Fibroblast of the aortic adventitia (primary cell): Measurements from ENCODE around the gene KCNQ5. TPM values are rescaled to one million over a fixed set of nuclear protein-coding genes. Genes with fewer than 3 reads are reported as not detected.

ENCODE experiments used
- DNase-seq: peaks from one replicate; pipeline ENCODE4 v3.0.0-alpha.2; 2010; ENCODE audit warnings: low read depth
- H3K4me3 ChIP-seq: 2 replicates; pipeline ENCODE4 v1.5.1; 2011; ENCODE audit warnings: low read depth, mild to moderate bottlenecking, control low read depth, low read length, moderate library complexity
- total RNA-seq: library from RNA; depleted of rRNA; stranded (reverse); fragments of >200 nt; gene quantifications from 2 replicates; pipeline ENCODE4 v1.2.3, GENCODE V29; 2012; ENCODE audit warnings: low replicate concordance
- TF ChIP-seq, protein P1 (sequence below): IDR thresholded peaks from 2 replicates; pipeline ENCODE4 v1.5.1; 2011; ENCODE audit warnings: mild to moderate bottlenecking, low read length, control low read depth, inconsistent platforms; ENCODE audit not compliant: insufficient read depth

KCNQ5 gene
- total RNA-seq, 1 donor, result 9.4 TPM

GRCh38 chr6:73027691-73028090, 405.8 kb downstream of the KCNQ5 start:
- DNase-seq, result no peak
- no peak overlapping the region for H3K4me3 ChIP-seq
- TF ChIP-seq, protein P1, sequence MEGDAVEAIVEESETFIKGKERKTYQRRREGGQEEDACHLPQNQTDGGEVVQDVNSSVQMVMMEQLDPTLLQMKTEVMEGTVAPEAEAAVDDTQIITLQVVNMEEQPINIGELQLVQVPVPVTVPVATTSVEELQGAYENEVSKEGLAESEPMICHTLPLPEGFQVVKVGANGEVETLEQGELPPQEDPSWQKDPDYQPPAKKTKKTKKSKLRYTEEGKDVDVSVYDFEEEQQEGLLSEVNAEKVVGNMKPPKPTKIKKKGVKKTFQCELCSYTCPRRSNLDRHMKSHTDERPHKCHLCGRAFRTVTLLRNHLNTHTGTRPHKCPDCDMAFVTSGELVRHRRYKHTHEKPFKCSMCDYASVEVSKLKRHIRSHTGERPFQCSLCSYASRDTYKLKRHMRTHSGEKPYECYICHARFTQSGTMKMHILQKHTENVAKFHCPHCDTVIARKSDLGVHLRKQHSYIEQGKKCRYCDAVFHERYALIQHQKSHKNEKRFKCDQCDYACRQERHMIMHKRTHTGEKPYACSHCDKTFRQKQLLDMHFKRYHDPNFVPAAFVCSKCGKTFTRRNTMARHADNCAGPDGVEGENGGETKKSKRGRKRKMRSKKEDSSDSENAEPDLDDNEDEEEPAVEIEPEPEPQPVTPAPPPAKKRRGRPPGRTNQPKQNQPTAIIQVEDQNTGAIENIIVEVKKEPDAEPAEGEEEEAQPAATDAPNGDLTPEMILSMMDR, result no peak

DNA sequence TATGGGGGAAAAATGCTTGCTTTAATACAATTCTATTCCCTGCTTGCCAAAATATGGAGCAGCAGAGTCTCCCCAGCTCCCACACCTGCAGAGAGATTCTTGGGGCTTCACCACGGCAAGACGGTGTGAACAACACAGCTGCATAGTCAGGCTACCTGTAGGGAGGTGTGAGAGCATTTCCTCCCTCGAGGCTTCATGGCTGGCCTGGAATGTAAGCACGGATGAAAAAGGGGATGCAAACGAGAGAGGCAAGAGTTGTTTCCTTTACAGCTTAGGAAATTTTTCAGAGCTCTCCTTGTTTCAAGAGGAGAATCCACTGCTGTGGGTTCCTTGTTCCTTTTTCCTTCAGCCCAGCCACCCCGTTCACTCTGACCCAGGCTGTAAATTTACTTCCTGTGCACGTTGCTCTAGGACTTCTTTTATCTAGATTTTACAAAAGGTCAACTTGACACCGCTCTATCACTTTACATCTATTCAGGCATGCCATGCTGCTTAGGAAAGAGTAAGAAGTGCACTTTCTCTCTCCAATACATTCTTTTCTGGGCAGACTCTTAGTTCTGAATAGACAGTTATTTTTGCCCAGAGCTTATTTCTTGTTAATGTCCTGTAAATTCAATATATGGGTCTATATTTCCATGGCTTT, 406.4 kb downstream of the KCNQ5 start:
- TF ChIP-seq, protein P1, result no peak
- no peak for DNase-seq
- H3K4me3 ChIP-seq, result no peak overlapping the region

DNA sequence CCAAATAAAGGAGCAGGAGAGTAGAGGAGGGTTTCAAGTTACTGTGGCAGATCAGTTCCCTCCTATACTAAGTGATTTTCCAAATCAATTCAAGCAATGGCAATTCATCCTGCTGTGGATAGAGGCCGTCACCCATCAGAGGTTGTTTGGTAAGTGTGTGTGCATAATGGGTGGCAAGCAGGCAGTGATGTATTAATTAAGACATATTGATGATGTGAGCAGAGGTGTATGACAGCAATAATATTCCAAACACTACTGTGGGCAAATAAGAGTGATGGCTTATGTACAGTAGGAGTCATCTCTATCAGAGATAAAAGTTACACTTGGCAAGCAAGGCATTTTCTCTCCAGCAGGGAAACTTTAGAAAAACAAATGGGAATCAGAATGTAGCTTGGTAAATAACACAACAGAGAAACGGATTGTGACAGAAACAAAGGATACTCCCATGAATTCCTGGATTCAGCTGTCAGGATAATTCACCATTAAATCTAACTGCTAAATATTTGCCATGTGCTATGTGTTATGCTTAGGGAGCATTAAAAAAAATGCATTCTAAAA, 407.1 kb downstream of the KCNQ5 start:
- DNase-seq, result no peak
- no peak overlapping the region for H3K4me3 ChIP-seq
- TF ChIP-seq, protein P1, result no peak

DNA sequence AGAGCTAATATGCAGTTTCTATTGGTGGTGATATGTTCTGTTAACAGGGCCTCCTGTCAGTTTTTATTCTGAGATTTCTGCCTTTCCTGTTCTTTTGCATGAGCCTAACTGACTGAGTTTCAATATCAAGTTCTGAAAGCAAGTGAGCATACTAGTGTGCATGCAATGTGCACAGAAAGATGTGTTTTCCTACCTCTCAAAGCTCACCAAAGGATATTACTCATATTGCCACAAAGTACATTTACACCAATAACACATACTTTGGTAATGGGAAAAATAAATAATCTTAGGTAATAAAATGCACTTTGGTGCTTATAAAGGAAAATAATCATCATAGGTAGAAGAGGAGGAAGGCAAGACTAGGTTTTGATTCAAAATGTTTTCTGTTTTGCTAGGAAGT, 408.4 kb downstream of the KCNQ5 start:
- no peak for DNase-seq
- H3K4me3 ChIP-seq, result no peak overlapping the region
- TF ChIP-seq, protein P1, result no peak

DNA sequence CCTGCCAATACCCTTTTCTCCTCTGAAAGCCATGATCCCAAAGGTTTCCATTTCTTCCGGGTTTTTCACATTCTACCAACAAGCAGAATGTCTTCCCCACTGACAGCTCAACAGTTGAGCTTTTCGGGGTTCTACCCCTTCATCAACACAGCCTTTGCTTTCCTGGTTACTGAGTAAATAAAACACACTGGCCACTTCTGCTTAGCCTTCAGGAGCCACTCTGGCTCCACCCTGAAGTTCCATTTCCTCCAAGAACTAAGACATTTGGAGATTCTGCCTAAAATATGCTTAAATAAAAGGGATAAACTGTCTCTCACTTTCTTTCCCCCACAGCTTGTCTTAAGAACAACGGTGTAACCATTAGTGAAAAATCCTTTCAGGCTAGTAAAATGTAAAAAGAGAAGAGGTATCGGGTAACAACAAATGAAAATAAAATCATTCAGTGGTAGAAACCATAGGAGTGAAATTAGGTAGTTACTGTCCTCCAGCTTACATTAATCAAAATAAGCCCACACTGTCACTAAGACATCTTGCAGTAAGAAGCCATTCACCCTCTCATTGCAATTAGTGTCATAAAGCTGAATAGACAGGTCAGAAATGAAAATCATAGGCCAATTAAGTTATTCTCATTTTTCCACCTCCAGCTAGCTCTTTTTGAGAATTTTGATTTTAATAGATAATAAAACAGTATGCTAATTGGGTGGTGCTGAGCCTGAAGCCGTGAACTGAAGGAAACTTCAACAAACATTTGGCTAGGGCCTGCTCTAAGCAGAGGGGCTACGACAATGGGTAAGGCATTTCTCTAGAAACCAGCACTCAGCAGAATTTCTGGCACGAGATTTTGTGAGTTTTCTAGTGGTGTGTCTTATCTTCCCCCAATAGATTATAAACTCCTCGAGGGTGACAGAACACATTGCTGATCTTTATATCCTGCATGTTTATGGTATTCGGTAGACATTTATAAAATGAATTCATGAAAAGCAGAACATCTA, 409.2 kb downstream of the KCNQ5 start:
- no peak for DNase-seq
- TF ChIP-seq, protein P1, result no peak
- no peak overlapping the region for H3K4me3 ChIP-seq

DNA sequence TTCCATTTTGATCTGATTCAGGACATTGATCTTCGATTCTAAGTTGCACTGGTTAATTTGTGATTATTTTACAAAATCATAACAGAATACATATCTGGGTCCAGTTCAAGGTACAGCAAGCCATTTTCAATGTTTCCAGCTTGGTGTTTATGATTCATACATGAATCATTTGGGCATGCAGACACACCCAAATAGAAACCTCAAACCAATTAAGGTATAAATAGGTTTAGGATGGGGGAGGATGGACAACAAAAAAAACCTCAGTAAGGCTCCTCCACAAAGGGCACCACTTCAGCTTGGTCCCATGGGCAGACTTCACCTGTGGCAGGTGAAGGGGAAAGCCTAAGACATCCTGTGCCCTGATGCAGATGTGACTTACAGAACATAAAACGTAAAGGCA, 410.7 kb downstream of the KCNQ5 start:
- no peak overlapping the region for H3K4me3 ChIP-seq
- TF ChIP-seq, protein P1, result no peak
- peak; percentile 42 for DNase-seq
